ENCODE results near the gene TEC.

Gene TEC

GRCh38 chr4:48153791-48154550, 115.7 kb downstream of the TEC start:
- no peak for DNase-seq

GRCh38 chr4:48152259-48152658, 117.4 kb downstream of the TEC start:
- no peak for DNase-seq

GRCh38 chr4:48149827-48150370, 119.7 kb downstream of the TEC start:
- no peak for DNase-seq

GRCh38 chr4:48147621-48148020, 122.0 kb downstream of the TEC start:
- DNase-seq, result no peak

- peak in 2 of 3 experiments; percentile 59 to 63 for DNase-seq
Observed at GRCh38 chr4:48141048-48141447, 128.6 kb downstream of the TEC start.

- DNase-seq, result no peak
Observed at GRCh38 chr4:48139691-48140090, 129.9 kb downstream of the TEC start.

GRCh38 chr4:48138936-48139335, 130.7 kb downstream of the TEC start:
- no peak for DNase-seq

- no peak for DNase-seq
Observed at GRCh38 chr4:48138511-48138910, 131.1 kb downstream of the TEC start.

- DNase-seq, result no peak
Observed at GRCh38 chr4:48137846-48138245, 131.8 kb downstream of the TEC start.

- no peak for DNase-seq
Observed at GRCh38 chr4:48134081-48134480, 135.6 kb downstream of the TEC start, which contains the start of gene TXK. Gene TXK (minus strand): TSS chr4:48134250. CDS start chr4:48134170, 80 bp downstream.

GRCh38 chr4:48133669-48134068, 136.0 kb downstream of the TEC start:
- no peak for DNase-seq

GRCh38 chr4:48131736-48132135, 137.9 kb downstream of the TEC start:
- DNase-seq, result no peak

- DNase-seq, result no peak
Observed at GRCh38 chr4:48130100-48130499, 139.5 kb downstream of the TEC start.

GRCh38 chr4:48129307-48130014, 140.2 kb downstream of the TEC start:
- no peak for DNase-seq

GRCh38 chr4:48127682-48128404, 141.8 kb downstream of the TEC start:
- DNase-seq, result peak; percentile 28 to 72 (median 49)

- peak; percentile 15 to 87 (median 38) for DNase-seq
Observed at GRCh38 chr4:48127231-48127630, 142.4 kb downstream of the TEC start.

- DNase-seq, result no peak
Observed at GRCh38 chr4:48126621-48127020, 143.0 kb downstream of the TEC start.

- DNase-seq, result no peak
Observed at GRCh38 chr4:48124870-48125269, 144.8 kb downstream of the TEC start.

GRCh38 chr4:48122756-48123155, 146.9 kb downstream of the TEC start:
- DNase-seq, result peak in 1 of 3 experiments; percentile 20

GRCh38 chr4:48121180-48121579, 148.5 kb downstream of the TEC start:
- DNase-seq, result no peak

GRCh38 chr4:48120132-48120531, 149.5 kb downstream of the TEC start:
- no peak for DNase-seq

GRCh38 chr4:48119646-48120045, 150.0 kb downstream of the TEC start:
- DNase-seq, result no peak

- DNase-seq, result no peak
Observed at GRCh38 chr4:48118081-48118480, 151.6 kb downstream of the TEC start.

Data from NCI-H1417 (cell line).